ENCODE measurements around the gene KIF1A. TPM values are rescaled to one million over a fixed set of nuclear protein-coding genes. Genes with fewer than 3 reads are reported as not detected.

KIF1A gene
- total RNA-seq, 2 experiments from 2014 or later: not detected

DNA sequence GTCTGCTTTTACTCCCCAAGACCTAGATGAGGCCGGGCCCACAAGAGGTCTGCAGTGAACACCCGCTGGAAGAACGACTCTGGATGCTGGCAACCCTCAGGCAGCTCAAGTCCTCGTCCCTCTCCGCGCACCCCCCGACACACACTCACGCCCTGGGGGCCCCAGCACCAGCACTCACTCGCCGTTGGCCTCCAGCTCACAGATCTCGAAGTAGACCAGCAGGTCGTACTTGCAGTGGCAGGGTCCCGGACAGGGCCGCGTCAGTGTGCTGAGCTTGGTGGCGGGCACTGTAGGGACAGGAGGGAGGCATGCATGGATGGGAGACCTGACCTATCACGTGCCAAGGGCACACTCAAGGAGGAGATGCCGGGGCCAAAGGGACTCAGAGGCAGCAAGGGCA, 78.9 kb downstream of the KIF1A start:
- no peak for ATAC-seq (ENCODE audit: poor library complexity)
- Mint-ChIP-seq H3K27ac (no peak overlapping the region), H3K4me3 (no peak overlapping the region), H3K36me3 (ENCODE audit: low read depth) (no peaks in the 10 kb centered on the region), H3K9me3 (no peaks in the 10 kb centered on the region), H3K4me1 (ENCODE audit: low read depth) (no peaks in the 10 kb centered on the region), H3K27me3 (no peaks in the 10 kb centered on the region)
- TF ChIP-seq, protein P1, sequence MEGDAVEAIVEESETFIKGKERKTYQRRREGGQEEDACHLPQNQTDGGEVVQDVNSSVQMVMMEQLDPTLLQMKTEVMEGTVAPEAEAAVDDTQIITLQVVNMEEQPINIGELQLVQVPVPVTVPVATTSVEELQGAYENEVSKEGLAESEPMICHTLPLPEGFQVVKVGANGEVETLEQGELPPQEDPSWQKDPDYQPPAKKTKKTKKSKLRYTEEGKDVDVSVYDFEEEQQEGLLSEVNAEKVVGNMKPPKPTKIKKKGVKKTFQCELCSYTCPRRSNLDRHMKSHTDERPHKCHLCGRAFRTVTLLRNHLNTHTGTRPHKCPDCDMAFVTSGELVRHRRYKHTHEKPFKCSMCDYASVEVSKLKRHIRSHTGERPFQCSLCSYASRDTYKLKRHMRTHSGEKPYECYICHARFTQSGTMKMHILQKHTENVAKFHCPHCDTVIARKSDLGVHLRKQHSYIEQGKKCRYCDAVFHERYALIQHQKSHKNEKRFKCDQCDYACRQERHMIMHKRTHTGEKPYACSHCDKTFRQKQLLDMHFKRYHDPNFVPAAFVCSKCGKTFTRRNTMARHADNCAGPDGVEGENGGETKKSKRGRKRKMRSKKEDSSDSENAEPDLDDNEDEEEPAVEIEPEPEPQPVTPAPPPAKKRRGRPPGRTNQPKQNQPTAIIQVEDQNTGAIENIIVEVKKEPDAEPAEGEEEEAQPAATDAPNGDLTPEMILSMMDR (IDR thresholded peaks at IDR 0.05): no peak
- H3K4me3 ChIP-seq (ENCODE audit: low read length): no peak overlapping the region
- no peak for DNase-seq
- H3K36me3 ChIP-seq (ENCODE audit: insufficient read depth, low read length): no peaks in the 10 kb centered on the region
- POLR2A ChIA-PET: no interaction called here
- no peak overlapping the region for H3K27ac ChIP-seq (ENCODE audit: low read depth in 1 of 2, low read length in 2 of 2)
- peaks cover 14% of the 10 kb centered on the region for H3K4me1 ChIP-seq (ENCODE audit: insufficient read depth, low read length)
- H3K9me3 ChIP-seq (ENCODE audit: control insufficient read depth in 1 of 2, insufficient read depth in 1 of 2, low read length in 2 of 2): no peaks in the 10 kb centered on the region
- intact Hi-C loops (cut with DNase I, micrococcal nuclease): no loop called here
- no peaks in the 10 kb centered on the region for H3K27me3 ChIP-seq (ENCODE audit: control insufficient read depth in 1 of 2, insufficient read depth in 2 of 2, low read length in 2 of 2)
- CTCF ChIA-PET: interaction anchor here (0.6 kb wide), 1 partner anchor 338 kb away, joined by 5 read pairs; no protein-coding TSS in a partner anchor

DNA sequence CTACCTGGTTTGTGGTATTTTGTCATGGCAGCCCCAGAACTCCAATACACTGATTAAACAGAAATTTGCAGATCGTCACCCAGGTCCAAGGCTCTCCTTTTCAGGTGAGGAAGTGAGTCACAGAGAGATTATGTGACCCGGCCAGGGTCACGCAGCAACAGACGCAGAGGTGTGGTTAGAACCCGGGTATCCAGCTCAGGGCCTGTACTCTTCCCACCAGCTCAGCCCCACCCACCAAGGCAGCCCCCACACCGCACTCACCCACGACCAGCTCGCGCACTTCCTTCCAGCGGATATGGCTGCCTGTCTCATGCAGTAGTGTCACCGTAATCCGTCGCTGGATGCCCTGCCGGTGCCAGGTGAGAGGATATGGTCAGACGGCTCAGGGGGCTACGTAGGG, 80.2 kb downstream of the KIF1A start:
- Mint-ChIP-seq H3K9me3 (no peaks in the 10 kb centered on the region), H3K27me3 (no peaks in the 10 kb centered on the region), H3K4me1 (ENCODE audit: low read depth) (no peaks in the 10 kb centered on the region), H3K36me3 (ENCODE audit: low read depth) (no peaks in the 10 kb centered on the region), H3K27ac (peak overlapping the region; percentile 36), H3K4me3 (peak overlapping the region; percentile 30)
- Histone ChIP-seq H3K27me3 (ENCODE audit: control insufficient read depth in 1 of 2, insufficient read depth in 2 of 2, low read length in 2 of 2) (no peaks in the 10 kb centered on the region), H3K36me3 (ENCODE audit: insufficient read depth, low read length) (no peaks in the 10 kb centered on the region), H3K4me1 (ENCODE audit: insufficient read depth, low read length) (peaks cover 14% of the 10 kb centered on the region), H3K27ac (ENCODE audit: low read depth in 1 of 2, low read length in 2 of 2) (no peak overlapping the region), H3K4me3 (ENCODE audit: low read length) (no peak overlapping the region), H3K9me3 (ENCODE audit: control insufficient read depth in 1 of 2, insufficient read depth in 1 of 2, low read length in 2 of 2) (no peaks in the 10 kb centered on the region)
- ChIA-PET POLR2A (no interaction called here), CTCF (no interaction called here)
- peak; percentile 84 for ATAC-seq (ENCODE audit: poor library complexity)
- peak in 10 of 14 experiments; percentile 7 to 67 (median 32) for DNase-seq
- TF ChIP-seq, protein P1 (IDR thresholded peaks at IDR 0.05): no peak
- intact Hi-C loops (cut with DNase I, micrococcal nuclease): loop anchor here in 1 of 2 experiments (10.0 kb wide), 1 partner anchor 225 kb away; no protein-coding TSS in a partner anchor

DNA sequence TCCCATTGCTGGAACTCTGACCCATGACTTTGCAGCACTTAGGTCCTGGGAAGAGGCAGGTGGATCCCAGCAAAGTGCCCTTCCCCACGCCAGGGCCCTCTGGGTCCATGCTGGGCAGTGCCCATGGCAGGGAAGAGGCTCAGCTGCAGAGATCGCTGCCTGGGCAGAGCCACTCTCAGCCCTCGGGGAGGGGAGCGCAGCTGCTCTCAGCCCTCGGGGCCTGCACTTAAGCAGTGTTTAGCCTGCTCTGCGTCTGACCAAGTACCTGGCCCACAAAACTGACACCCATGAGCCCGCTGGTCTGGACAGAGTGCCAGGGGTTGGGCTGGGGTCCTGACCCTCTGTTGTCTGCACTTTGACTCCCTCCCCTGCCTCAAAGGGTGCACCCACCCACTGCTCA, 82.1 kb downstream of the KIF1A start:
- H3K4me1 Mint-ChIP-seq (ENCODE audit: low read depth): no peaks in the 10 kb centered on the region
- Histone ChIP-seq H3K4me1 (ENCODE audit: insufficient read depth, low read length) (peaks cover 14% of the 10 kb centered on the region), H3K27me3 (ENCODE audit: control insufficient read depth in 1 of 2, insufficient read depth in 2 of 2, low read length in 2 of 2) (no peaks in the 10 kb centered on the region), H3K9me3 (ENCODE audit: control insufficient read depth in 1 of 2, insufficient read depth in 1 of 2, low read length in 2 of 2) (no peaks in the 10 kb centered on the region), H3K36me3 (ENCODE audit: insufficient read depth, low read length) (no peaks in the 10 kb centered on the region), H3K27ac (ENCODE audit: low read depth in 1 of 2, low read length in 2 of 2) (no peak overlapping the region), H3K4me3 (ENCODE audit: low read length) (no peak overlapping the region)
- no peaks in the 10 kb centered on the region for H3K27me3 Mint-ChIP-seq
- no peak overlapping the region for H3K4me3 Mint-ChIP-seq
- no peak for ATAC-seq (ENCODE audit: poor library complexity)
- ChIA-PET POLR2A (no interaction called here), CTCF (no interaction called here)
- no peaks in the 10 kb centered on the region for H3K9me3 Mint-ChIP-seq
- intact Hi-C loops (cut with DNase I, micrococcal nuclease): loop anchor here in 1 of 2 experiments (10.0 kb wide), 1 partner anchor 223 kb away; no protein-coding TSS in a partner anchor
- no peaks in the 10 kb centered on the region for H3K36me3 Mint-ChIP-seq (ENCODE audit: low read depth)
- no peak for DNase-seq
- no peak overlapping the region for H3K27ac Mint-ChIP-seq
- TF ChIP-seq, protein P1 (IDR thresholded peaks at IDR 0.05): no peak
